Muscle layer of duodenum (tissue), 2 donors: ENCODE results near the gene ADGRG4.

Experiments
- H3K27ac ChIP-seq: one replicate; pipeline ENCODE4 v1.7.0; 2013; ENCODE audit warnings: mild to moderate bottlenecking, low read length
- H3K27me3 ChIP-seq: one replicate; pipeline ENCODE4 v1.7.0; 2013; ENCODE audit warnings: low read depth, mild to moderate bottlenecking, control low read depth, low read length
- H3K36me3 ChIP-seq, 2 donors: one replicate each; pipeline ENCODE4 v1.7.0; 2013; ENCODE audit warnings: low read length in 2 of 2, control low read depth in 1 of 2, mild to moderate bottlenecking in 1 of 2; ENCODE audit not compliant: insufficient read depth in 2 of 2, control insufficient read depth in 1 of 2
- H3K4me1 ChIP-seq, 2 donors: one replicate each; pipeline ENCODE4 v1.7.0; 2013; ENCODE audit warnings: low read length in 2 of 2, mild to moderate bottlenecking in 2 of 2, control low read depth in 1 of 2, moderate library complexity in 1 of 2; ENCODE audit not compliant: insufficient read depth in 2 of 2, control insufficient read depth in 1 of 2
- H3K4me3 ChIP-seq, 2 donors: one replicate each; pipeline ENCODE4 v1.7.0; 2013; ENCODE audit warnings: low read length in 2 of 2, low read depth in 1 of 2, mild to moderate bottlenecking in 1 of 2
- H3K9me3 ChIP-seq, 2 donors: one replicate each; pipeline ENCODE4 v1.7.0; 2013; ENCODE audit warnings: low read length in 2 of 2, control low read depth in 1 of 2, mild to moderate bottlenecking in 1 of 2; ENCODE audit not compliant: control insufficient read depth in 1 of 2
- donor health status: healthy.

ADGRG4 gene

GRCh38 chrX:136304493-136304892 lies 3.7 kb downstream of the ADGRG4 start:
- H3K27me3 ChIP-seq: no peaks in the 10 kb centered on the region
- H3K27ac ChIP-seq: no peak overlapping the region
- H3K36me3 ChIP-seq: no peaks in the 10 kb centered on the region
- no peak overlapping the region for H3K4me3 ChIP-seq
- H3K4me1 ChIP-seq: no peaks in the 10 kb centered on the region
- H3K9me3 ChIP-seq: no peaks in the 10 kb centered on the region

DNA sequence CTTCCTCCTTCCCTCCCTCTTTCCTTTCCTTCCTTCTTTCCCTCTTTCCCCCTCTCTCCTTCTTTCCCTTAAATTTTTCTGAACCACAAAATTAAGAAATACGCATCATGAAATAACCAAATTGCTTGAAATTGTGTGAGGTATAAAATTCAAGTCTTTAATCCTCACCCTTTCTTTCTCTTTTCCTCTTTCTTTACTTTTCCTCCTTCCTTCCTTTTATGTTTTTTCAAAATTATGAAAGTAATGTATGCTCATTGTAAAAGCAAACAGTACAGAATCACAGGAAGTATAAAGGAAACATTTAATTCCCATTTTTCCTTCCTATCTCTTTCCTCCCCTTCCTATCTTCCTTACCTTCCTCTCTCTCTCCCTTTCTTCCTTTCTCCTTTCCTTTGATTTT lies 5.4 kb downstream of the ADGRG4 start:
- Histone ChIP-seq H3K4me3 (no peak overlapping the region), H3K27me3 (no peaks in the 10 kb centered on the region), H3K9me3 (no peaks in the 10 kb centered on the region), H3K27ac (no peak overlapping the region), H3K36me3 (no peaks in the 10 kb centered on the region), H3K4me1 (no peaks in the 10 kb centered on the region)

- Histone ChIP-seq H3K27me3 (no peaks in the 10 kb centered on the region), H3K4me3 (no peak overlapping the region), H3K9me3 (no peaks in the 10 kb centered on the region), H3K27ac (no peak overlapping the region), H3K4me1 (no peaks in the 10 kb centered on the region), H3K36me3 (no peaks in the 10 kb centered on the region)
Measured at GRCh38 chrX:136307471-136307870, 6.7 kb downstream of the ADGRG4 start.

DNA sequence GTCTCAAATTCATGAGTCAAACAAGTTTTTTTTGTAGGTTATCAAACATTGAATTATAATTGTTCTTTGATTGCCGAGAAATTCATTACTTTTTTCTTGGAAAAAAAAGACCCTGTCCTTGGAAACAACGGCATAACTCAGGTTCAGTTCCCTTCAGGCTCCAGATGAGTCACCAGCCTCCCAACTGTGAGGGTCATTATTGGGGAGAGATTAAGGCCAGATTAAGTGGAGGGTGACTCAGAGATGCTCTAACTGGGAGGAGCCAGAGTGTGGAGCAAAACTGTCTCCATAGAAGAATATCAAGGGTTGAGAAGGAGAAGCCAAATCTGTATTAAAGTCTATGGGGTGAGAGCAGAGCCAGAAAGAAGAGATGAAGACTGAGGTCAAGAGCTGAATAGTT lies 9.6 kb downstream of the ADGRG4 start:
- no peak overlapping the region for H3K4me3 ChIP-seq
- no peaks in the 10 kb centered on the region for H3K27me3 ChIP-seq
- H3K9me3 ChIP-seq: no peaks in the 10 kb centered on the region
- H3K36me3 ChIP-seq: no peaks in the 10 kb centered on the region
- no peaks in the 10 kb centered on the region for H3K4me1 ChIP-seq
- H3K27ac ChIP-seq: no peak overlapping the region

- no peaks in the 10 kb centered on the region for H3K27me3 ChIP-seq
- H3K36me3 ChIP-seq: no peaks in the 10 kb centered on the region
- no peaks in the 10 kb centered on the region for H3K4me1 ChIP-seq
- no peaks in the 10 kb centered on the region for H3K9me3 ChIP-seq
- H3K4me3 ChIP-seq: no peak overlapping the region
- H3K27ac ChIP-seq: no peak overlapping the region
Measured at GRCh38 chrX:136318156-136318555, 17.4 kb downstream of the ADGRG4 start.

- Histone ChIP-seq H3K36me3 (no peaks in the 10 kb centered on the region), H3K27me3 (no peaks in the 10 kb centered on the region), H3K4me1 (no peaks in the 10 kb centered on the region), H3K27ac (no peak overlapping the region), H3K9me3 (no peaks in the 10 kb centered on the region), H3K4me3 (no peak overlapping the region)
Measured at GRCh38 chrX:136318895-136319597, 18.3 kb downstream of the ADGRG4 start.

DNA sequence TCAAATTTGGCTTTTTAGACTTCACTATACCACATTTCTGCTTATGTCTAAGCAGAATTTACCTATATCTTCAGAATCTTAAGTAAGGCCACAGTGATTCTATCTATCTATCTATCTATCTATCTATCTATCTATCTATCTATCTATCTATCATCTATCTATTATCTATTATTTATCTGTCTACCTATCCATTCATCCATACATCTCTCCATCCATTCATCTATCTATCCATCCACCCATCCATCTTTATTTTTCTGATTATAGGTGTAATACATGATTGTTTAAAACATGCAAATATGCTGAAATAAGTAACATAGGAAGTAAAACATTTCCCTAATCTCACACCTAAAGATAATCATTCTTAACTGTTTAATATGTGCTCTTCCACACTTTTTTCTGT lies 18.8 kb downstream of the ADGRG4 start:
- no peaks in the 10 kb centered on the region for H3K4me1 ChIP-seq
- H3K9me3 ChIP-seq: no peaks in the 10 kb centered on the region
- H3K4me3 ChIP-seq: no peak overlapping the region
- no peaks in the 10 kb centered on the region for H3K27me3 ChIP-seq
- H3K36me3 ChIP-seq: no peaks in the 10 kb centered on the region
- H3K27ac ChIP-seq: no peak overlapping the region

DNA sequence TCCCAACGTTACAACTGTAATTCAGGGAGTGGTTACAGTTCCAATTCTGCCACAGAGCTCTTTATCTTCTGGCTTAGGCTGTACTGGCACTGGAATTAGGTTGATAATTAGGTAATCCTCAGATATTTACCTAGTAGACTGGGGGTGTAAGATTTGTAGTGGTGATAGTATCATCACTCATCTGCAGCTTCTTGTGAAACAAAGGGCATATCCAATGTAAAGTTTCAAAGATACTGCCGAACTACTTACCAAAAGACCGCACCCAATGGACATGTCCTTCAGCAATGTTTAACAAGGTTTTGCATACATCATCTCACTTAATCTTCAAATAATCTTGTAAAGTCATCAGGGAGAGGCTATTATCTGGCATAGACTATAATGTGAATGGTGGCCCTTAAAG lies 20.8 kb downstream of the ADGRG4 start:
- H3K27ac ChIP-seq: no peak overlapping the region
- H3K4me3 ChIP-seq: no peak overlapping the region
- no peaks in the 10 kb centered on the region for H3K36me3 ChIP-seq
- no peaks in the 10 kb centered on the region for H3K4me1 ChIP-seq
- no peaks in the 10 kb centered on the region for H3K27me3 ChIP-seq
- H3K9me3 ChIP-seq: no peaks in the 10 kb centered on the region

DNA sequence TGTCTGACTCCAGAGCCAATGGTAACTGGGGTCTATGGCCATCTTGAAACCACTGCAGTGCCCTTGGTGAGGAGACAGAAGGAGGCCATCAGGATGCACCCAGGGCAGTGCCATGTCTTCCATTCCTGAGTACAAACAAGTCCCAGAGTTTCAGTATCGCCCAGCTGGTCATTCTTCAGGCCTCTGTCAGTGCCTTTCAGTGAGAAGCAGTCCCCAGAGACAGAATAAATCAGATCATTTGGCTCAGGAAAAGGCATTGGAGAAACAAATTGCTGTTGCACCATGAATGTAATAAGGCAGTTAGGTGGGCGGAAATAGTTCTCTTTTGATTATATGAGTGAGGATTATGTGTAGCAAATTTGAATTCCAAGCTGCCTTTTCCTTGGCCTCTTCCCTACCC lies 21.3 kb downstream of the ADGRG4 start:
- H3K4me3 ChIP-seq: no peak overlapping the region
- no peak overlapping the region for H3K27ac ChIP-seq
- no peaks in the 10 kb centered on the region for H3K36me3 ChIP-seq
- no peaks in the 10 kb centered on the region for H3K4me1 ChIP-seq
- no peaks in the 10 kb centered on the region for H3K27me3 ChIP-seq
- no peaks in the 10 kb centered on the region for H3K9me3 ChIP-seq

GRCh38 chrX:136325377-136325776 lies 24.6 kb downstream of the ADGRG4 start:
- no peaks in the 10 kb centered on the region for H3K4me1 ChIP-seq
- no peak overlapping the region for H3K27ac ChIP-seq
- no peaks in the 10 kb centered on the region for H3K36me3 ChIP-seq
- H3K4me3 ChIP-seq: no peak overlapping the region
- no peaks in the 10 kb centered on the region for H3K27me3 ChIP-seq
- H3K9me3 ChIP-seq: no peaks in the 10 kb centered on the region

DNA sequence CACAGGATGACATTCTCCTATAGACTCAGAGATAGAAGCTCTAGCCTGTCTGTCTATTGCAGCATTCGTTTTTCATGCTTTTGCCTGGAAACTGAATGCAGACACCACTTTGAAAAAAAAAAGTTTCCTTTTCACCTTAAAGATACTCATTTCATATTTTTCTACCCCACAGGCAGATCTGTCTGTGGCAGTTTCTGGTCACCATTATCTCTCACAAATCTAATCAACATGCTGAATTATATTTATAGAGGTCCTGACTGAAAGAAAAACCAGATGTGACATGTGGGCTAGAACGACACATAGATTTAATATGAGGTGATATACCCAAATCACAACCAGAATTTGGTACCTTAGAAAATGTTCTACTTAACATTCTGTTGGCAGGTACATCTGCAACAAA lies 28.2 kb downstream of the ADGRG4 start:
- no peaks in the 10 kb centered on the region for H3K36me3 ChIP-seq
- no peak overlapping the region for H3K27ac ChIP-seq
- no peaks in the 10 kb centered on the region for H3K4me1 ChIP-seq
- no peaks in the 10 kb centered on the region for H3K27me3 ChIP-seq
- H3K9me3 ChIP-seq: no peaks in the 10 kb centered on the region
- H3K4me3 ChIP-seq: no peak overlapping the region

DNA sequence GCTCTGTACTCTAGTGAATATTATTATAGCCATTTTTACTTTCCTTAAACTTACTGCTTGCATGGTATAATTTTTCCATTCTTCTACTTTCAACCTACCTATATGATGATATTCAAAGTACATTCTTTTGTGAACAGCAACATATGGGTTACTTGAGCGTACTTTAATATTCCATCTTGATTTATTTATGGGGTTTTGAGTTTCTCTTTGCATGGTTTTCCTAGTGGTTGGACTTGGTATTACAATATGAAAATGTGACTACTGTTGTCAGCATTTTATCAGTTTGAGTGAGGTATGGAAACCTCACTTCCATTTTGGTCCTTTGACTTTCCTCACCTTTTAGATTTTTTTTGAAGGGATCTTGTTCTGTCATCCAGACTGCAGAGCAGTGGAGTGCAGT lies 35.9 kb downstream of the ADGRG4 start:
- no peaks in the 10 kb centered on the region for H3K27me3 ChIP-seq
- no peak overlapping the region for H3K27ac ChIP-seq
- no peak overlapping the region for H3K4me3 ChIP-seq
- no peaks in the 10 kb centered on the region for H3K4me1 ChIP-seq
- no peaks in the 10 kb centered on the region for H3K9me3 ChIP-seq
- no peaks in the 10 kb centered on the region for H3K36me3 ChIP-seq
